ENCODE data around the gene SLC25A10. TPM values are rescaled to one million over a fixed set of nuclear protein-coding genes. Genes with fewer than 3 reads are reported as not detected.
"Not testable (repeated sequence)": the region's sequence is repeated elsewhere in the genome, so short reads cannot be mapped to it uniquely, and the experiment has no call there.

SLC25A10 gene
- total and polyA plus RNA-seq, 5 donors from 2014 or later, result 2.5 to 4.3 (median 3.4) TPM

DNA sequence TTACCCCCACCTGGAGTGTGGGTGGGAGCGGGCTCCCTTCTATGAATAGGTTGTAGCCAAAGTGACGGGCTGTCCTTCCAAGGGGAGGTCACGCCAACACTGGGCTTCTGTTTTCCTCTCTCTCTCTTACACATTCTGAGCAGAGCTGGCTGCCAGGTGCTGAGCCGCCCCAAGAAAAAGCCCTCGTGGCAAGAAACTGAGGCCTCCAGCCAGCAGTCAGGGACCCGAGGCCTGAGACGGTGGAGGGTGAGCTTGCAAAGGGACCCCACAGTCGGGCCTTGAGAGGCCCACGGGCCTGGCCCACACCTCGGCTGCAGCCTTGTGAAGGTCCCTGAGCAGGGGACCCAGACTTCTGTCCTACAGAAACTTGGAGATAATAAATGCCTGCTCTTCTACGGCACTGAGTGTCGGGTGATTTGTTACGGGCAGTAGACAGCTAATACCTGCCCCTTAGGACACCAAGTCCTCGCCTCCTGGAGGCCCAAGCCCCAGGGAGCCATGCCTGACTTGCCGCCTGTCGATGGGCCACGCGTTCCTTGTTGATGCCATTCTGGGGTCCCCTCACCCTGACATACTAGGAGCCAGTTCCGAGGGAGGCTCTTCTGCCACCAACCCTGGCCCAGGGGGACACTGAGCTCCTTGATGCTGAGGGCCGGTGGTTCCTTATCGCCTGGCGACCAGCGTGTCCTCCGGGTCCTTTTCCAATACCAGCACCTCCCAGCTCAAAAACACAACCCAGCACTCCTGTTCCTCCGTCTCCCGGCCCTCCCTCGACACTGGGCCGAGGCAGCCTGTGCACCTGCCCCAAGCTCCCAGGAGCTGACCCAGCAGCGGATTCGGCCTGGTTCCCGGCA is 26.1 kb downstream of the SLC25A10 start:
- peaks cover 4% of the 10 kb centered on the region for H3K4me1 ChIP-seq (ENCODE audit: control insufficient read depth, insufficient read depth, low read length, poor library complexity, severe bottlenecking)
- Mint-ChIP-seq H3K4me1 (peaks cover 0 to 10% (median 2%) of the 10 kb centered on the region in 4 donors), H3K4me3 (no peak overlapping the region), H3K36me3 (no peaks in the 10 kb centered on the region), H3K27ac (no peak overlapping the region), H3K9me3 (peaks cover 0 to 2% (median 0%) of the 10 kb centered on the region in 7 donors), H3K27me3 (peaks cover 25% of the 10 kb centered on the region)
- no peaks in the 10 kb centered on the region for H3K36me3 ChIP-seq (ENCODE audit: control insufficient read depth, insufficient read depth, low read length)
- DNase-seq, result no peak
- H3K27ac ChIP-seq (ENCODE audit: insufficient read depth, low read length, poor library complexity, severe bottlenecking), result no peak overlapping the region
- H3K4me3 ChIP-seq (ENCODE audit: low read depth, low read length), result no peak overlapping the region
- ATAC-seq (ENCODE audit: low read depth in 2 of 2), result no peak
- no peaks in the 10 kb centered on the region for H3K27me3 ChIP-seq (ENCODE audit: control insufficient read depth, insufficient read depth, low read length)
- H3K9me3 ChIP-seq (ENCODE audit: control insufficient read depth in 2 of 2, low read length in 2 of 2), result no peaks in the 10 kb centered on the region

DNA sequence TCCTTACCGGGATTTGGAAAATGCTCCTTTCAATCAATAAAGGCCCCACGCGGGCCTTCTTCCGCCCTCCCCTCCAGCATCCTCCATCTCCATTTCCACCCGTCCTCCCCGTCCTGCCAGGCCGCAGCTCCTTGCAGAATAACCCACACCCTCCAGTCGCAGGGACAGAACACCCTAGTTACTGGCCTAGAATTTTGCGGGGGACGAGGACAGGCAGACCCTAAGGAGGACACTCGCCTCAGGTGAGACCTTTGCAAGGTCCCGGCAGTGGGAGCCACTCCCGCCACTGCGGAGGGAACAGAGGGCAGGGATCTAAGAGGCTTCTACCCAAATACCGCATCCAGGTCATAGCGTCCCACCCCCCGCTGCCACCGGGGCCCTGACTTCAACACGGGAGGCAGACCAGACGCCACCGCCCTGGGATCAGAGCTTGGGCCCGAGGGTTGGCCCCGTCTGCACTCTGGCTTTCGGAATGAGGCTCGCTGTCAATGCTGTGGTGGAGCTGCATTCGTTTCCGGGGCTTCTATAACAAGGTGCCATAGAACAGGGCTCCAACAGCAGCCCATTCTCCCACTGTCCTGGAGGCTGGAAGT is 26.8 kb downstream of the SLC25A10 start:
- Mint-ChIP-seq H3K4me3 (no peak overlapping the region), H3K4me1 (peaks cover 0 to 7% (median 2%) of the 10 kb centered on the region in 4 donors), H3K27me3 (peaks cover 20% of the 10 kb centered on the region), H3K36me3 (no peaks in the 10 kb centered on the region), H3K9me3 (peaks cover 0 to 2% (median 0%) of the 10 kb centered on the region in 7 donors), H3K27ac (no peak overlapping the region)
- Histone ChIP-seq H3K4me3 (ENCODE audit: low read depth, low read length) (no peak overlapping the region), H3K27ac (ENCODE audit: insufficient read depth, low read length, poor library complexity, severe bottlenecking) (no peak overlapping the region), H3K4me1 (ENCODE audit: control insufficient read depth, insufficient read depth, low read length, poor library complexity, severe bottlenecking) (peaks cover 4% of the 10 kb centered on the region), H3K36me3 (ENCODE audit: control insufficient read depth, insufficient read depth, low read length) (no peaks in the 10 kb centered on the region), H3K9me3 (ENCODE audit: control insufficient read depth in 2 of 2, low read length in 2 of 2) (no peaks in the 10 kb centered on the region), H3K27me3 (ENCODE audit: control insufficient read depth, insufficient read depth, low read length) (no peaks in the 10 kb centered on the region)
- ATAC-seq (ENCODE audit: low read depth in 2 of 2), result no peak
- DNase-seq, result no peak

- peaks cover 20% of the 10 kb centered on the region for H3K27me3 Mint-ChIP-seq
- H3K27ac ChIP-seq (ENCODE audit: insufficient read depth, low read length, poor library complexity, severe bottlenecking); ATAC-seq (ENCODE audit: low read depth in 2 of 2); H3K4me1 ChIP-seq (ENCODE audit: control insufficient read depth, insufficient read depth, low read length, poor library complexity, severe bottlenecking); H3K9me3 ChIP-seq (ENCODE audit: control insufficient read depth in 2 of 2, low read length in 2 of 2); H3K9me3 Mint-ChIP-seq; H3K4me1 Mint-ChIP-seq; H3K36me3 ChIP-seq (ENCODE audit: control insufficient read depth, insufficient read depth, low read length); H3K27me3 ChIP-seq (ENCODE audit: control insufficient read depth, insufficient read depth, low read length); DNase-seq; H3K4me3 ChIP-seq (ENCODE audit: low read depth, low read length); H3K4me3 Mint-ChIP-seq; H3K36me3 Mint-ChIP-seq; H3K27ac Mint-ChIP-seq: not testable (repeated sequence)
Measured at GRCh38 chr17:81739593-81739992, 27.5 kb downstream of the SLC25A10 start.

DNA sequence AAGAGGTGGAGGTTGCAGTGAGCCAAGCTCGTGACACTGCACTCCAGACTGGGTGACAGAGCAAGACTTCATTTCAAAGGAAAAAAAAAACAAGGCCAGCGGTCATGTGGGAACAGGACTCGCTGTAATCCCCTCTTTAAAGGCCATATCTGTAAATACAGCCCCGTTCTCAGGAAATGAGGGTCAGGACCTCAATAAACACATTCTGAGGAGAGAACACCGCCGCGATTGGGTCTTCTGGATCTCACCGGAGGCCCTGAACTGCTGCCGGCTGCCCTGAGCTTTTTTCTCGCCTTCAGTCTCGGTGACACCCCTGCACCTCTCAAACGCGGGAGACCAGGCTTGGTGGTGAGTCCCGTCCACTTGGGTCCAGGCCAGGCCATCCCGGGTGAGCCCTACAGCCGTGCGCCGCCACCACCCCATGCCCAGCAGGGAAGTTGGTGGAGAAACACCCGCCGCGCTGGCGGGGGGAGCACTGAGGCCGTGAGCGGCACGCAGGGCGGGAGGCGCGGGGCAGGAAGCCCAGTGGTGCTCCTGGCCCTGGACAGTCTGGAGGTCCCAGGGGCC is 28.4 kb downstream of the SLC25A10 start:
- Histone ChIP-seq H3K27me3 (ENCODE audit: control insufficient read depth, insufficient read depth, low read length) (no peaks in the 10 kb centered on the region), H3K9me3 (ENCODE audit: control insufficient read depth in 2 of 2, low read length in 2 of 2) (no peaks in the 10 kb centered on the region), H3K27ac (ENCODE audit: insufficient read depth, low read length, poor library complexity, severe bottlenecking) (no peak overlapping the region), H3K4me1 (ENCODE audit: control insufficient read depth, insufficient read depth, low read length, poor library complexity, severe bottlenecking) (peaks cover 4% of the 10 kb centered on the region), H3K4me3 (ENCODE audit: low read depth, low read length) (no peak overlapping the region), H3K36me3 (ENCODE audit: control insufficient read depth, insufficient read depth, low read length) (no peaks in the 10 kb centered on the region)
- peaks cover 0 to 2% (median 0%) of the 10 kb centered on the region in 7 donors for H3K9me3 Mint-ChIP-seq
- peaks cover 0 to 5% (median 2%) of the 10 kb centered on the region in 4 donors for H3K4me1 Mint-ChIP-seq
- H3K27ac Mint-ChIP-seq, result no peak overlapping the region
- peaks cover 20% of the 10 kb centered on the region for H3K27me3 Mint-ChIP-seq
- no peaks in the 10 kb centered on the region for H3K36me3 Mint-ChIP-seq
- no peak for ATAC-seq (ENCODE audit: low read depth in 2 of 2)
- no peak overlapping the region for H3K4me3 Mint-ChIP-seq
- DNase-seq, result no peak

GRCh38 chr17:81741049-81741593 is 29.0 kb downstream of the SLC25A10 start:
- no peaks in the 10 kb centered on the region for H3K36me3 Mint-ChIP-seq
- H3K27ac Mint-ChIP-seq, result no peak overlapping the region
- Histone ChIP-seq H3K4me3 (ENCODE audit: low read depth, low read length) (no peak overlapping the region), H3K4me1 (ENCODE audit: control insufficient read depth, insufficient read depth, low read length, poor library complexity, severe bottlenecking) (no peaks in the 10 kb centered on the region), H3K9me3 (ENCODE audit: control insufficient read depth in 2 of 2, low read length in 2 of 2) (no peaks in the 10 kb centered on the region), H3K27me3 (ENCODE audit: control insufficient read depth, insufficient read depth, low read length) (no peaks in the 10 kb centered on the region), H3K36me3 (ENCODE audit: control insufficient read depth, insufficient read depth, low read length) (no peaks in the 10 kb centered on the region), H3K27ac (ENCODE audit: insufficient read depth, low read length, poor library complexity, severe bottlenecking) (no peak overlapping the region)
- H3K4me1 Mint-ChIP-seq, result no peaks in the 10 kb centered on the region
- peaks cover 0 to 2% (median 0%) of the 10 kb centered on the region in 7 donors for H3K9me3 Mint-ChIP-seq
- DNase-seq, result no peak
- no peak overlapping the region for H3K4me3 Mint-ChIP-seq
- peaks cover 14% of the 10 kb centered on the region for H3K27me3 Mint-ChIP-seq
- ATAC-seq (ENCODE audit: low read depth in 2 of 2), result no peak

DNA sequence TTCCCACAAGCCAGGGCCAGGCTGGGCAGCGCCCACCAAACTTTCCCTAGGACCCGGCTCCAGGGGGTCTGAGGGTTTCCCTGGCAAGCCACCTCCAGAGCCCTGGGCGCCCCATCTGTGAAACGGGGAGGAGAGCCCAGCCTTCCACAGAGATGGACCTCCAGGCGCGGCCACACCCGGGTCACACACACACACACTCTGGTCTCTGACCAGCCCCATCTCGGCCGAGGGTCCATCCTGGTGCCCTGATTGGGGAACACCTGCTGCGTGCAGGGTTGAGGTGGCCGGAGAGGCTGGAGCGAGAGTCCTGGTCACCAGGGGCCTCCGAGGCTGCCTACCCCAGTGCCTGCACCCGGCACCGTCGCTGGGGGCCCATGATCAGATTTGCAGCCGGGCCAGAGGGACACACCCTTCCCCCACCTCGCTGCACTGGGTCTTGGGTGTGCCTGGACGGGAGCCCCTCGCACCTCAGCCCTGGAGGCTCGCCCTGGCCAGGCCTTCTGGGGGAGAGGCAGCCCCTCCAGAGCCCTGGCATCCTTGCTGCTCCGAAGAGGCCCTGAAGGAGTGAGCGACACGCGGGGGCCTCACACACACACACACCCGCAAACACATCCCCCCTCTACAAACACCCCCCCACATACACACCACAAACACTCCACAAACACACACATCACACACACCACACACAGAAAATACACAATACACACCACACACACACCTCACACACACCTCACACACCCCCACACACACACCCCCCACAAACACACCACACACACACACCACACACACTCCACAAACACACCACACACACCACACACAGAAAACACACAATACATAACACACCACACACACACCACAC is 29.7 kb downstream of the SLC25A10 start:
- Histone ChIP-seq H3K27me3 (ENCODE audit: control insufficient read depth, insufficient read depth, low read length) (no peaks in the 10 kb centered on the region), H3K27ac (ENCODE audit: insufficient read depth, low read length, poor library complexity, severe bottlenecking) (no peak overlapping the region), H3K9me3 (ENCODE audit: control insufficient read depth in 2 of 2, low read length in 2 of 2) (no peaks in the 10 kb centered on the region), H3K36me3 (ENCODE audit: control insufficient read depth, insufficient read depth, low read length) (no peaks in the 10 kb centered on the region), H3K4me3 (ENCODE audit: low read depth, low read length) (no peak overlapping the region), H3K4me1 (ENCODE audit: control insufficient read depth, insufficient read depth, low read length, poor library complexity, severe bottlenecking) (no peaks in the 10 kb centered on the region)
- Mint-ChIP-seq H3K27ac (no peak overlapping the region), H3K4me3 (no peak overlapping the region), H3K9me3 (peaks cover 0 to 2% (median 0%) of the 10 kb centered on the region in 7 donors), H3K27me3 (peaks cover 9% of the 10 kb centered on the region), H3K36me3 (no peaks in the 10 kb centered on the region), H3K4me1 (no peaks in the 10 kb centered on the region)
- ATAC-seq (ENCODE audit: low read depth in 2 of 2) (no peak), DNase-seq (no peak)

All from CD4-positive, CD25-positive, alpha-beta regulatory T cell (primary cell).